Neural cell (in vitro differentiated cells): ENCODE results near the gene SLC35D1.

Experiments
- CTCF ChIP-seq: fragments of 450-650 bp; IDR thresholded peaks from 2 replicates; pipeline ENCODE4 v1.5.1; 2014; ENCODE audit warnings: antibody characterized with exemption, mild to moderate bottlenecking, moderate library complexity; ENCODE audit not compliant: poor library complexity, severe bottlenecking
- EP300 ChIP-seq: fragments of 450-650 bp; conservative IDR thresholded peaks from 2 replicates; pipeline ENCODE4 v1.6.1; 2014; ENCODE audit warnings: antibody characterized with exemption, mild to moderate bottlenecking, moderate library complexity; ENCODE audit not compliant: poor library complexity, severe bottlenecking
- EZH2 ChIP-seq: fragments of 200-600, 300-800 bp; shearing (Covaris generic), sonication (generic); IDR thresholded peaks from 2 replicates; pipeline ENCODE4 v1.6.1; 2014; ENCODE audit warnings: antibody characterized with exemption, low read length, borderline replicate concordance, mild to moderate bottlenecking; ENCODE audit not compliant: insufficient read depth, poor library complexity, severe bottlenecking

GRCh38 chr1:67005068-67005467, 48.9 kb downstream of the SLC35D1 start:
- TF ChIP-seq EZH2: no peak
- TF ChIP-seq CTCF: no peak
- no peak for TF ChIP-seq EP300
